WERI-Rb-1 (cell line): Measurements from ENCODE around the gene CD38.

Experiments
- DNase-seq: peaks from one replicate; pipeline ENCODE4 v3.0.0-alpha.2; 2020
- H3K27ac ChIP-seq: fragments of 250-450 bp; sonication (Bioruptor Pico); 2 replicates; pipeline ENCODE4 v1.5.1; 2020; ENCODE audit warnings: mild to moderate bottlenecking, moderate library complexity
- H3K27me3 ChIP-seq: fragments of 250-450 bp; sonication (Bioruptor Pico); 2 replicates; pipeline ENCODE4 v1.5.1; 2021; ENCODE audit warnings: mild to moderate bottlenecking, low read depth, moderate library complexity; ENCODE audit not compliant: insufficient read depth, severe bottlenecking
- H3K36me3 ChIP-seq: fragments of 250-450 bp; sonication (Bioruptor Pico); 2 replicates; pipeline ENCODE4 v1.5.1; 2020; ENCODE audit warnings: mild to moderate bottlenecking, moderate library complexity
- H3K4me3 ChIP-seq: 2 replicates; pipeline ENCODE4 v1.5.1; 2011; ENCODE audit warnings: low read depth, mild to moderate bottlenecking, control low read depth, low read length
- H3K9me3 ChIP-seq: fragments of 250-450 bp; sonication (Bioruptor Pico); 2 replicates; pipeline ENCODE4 v1.5.1; 2021; ENCODE audit warnings: mild to moderate bottlenecking, moderate library complexity; ENCODE audit not compliant: severe bottlenecking
- CTCF ChIP-seq: IDR thresholded peaks from 2 replicates; pipeline ENCODE4 v1.5.1; 2011; ENCODE audit warnings: low read depth, mild to moderate bottlenecking, control low read depth, inconsistent platforms, low read length

CD38 gene

GRCh38 chr4:15894393-15894792 is 116.3 kb downstream of the CD38 start:
- no peaks in the 10 kb centered on the region for H3K36me3 ChIP-seq
- H3K27me3 ChIP-seq = no peaks in the 10 kb centered on the region
- H3K9me3 ChIP-seq = no peaks in the 10 kb centered on the region
- no peak for TF ChIP-seq CTCF
- no peak overlapping the region for H3K4me3 ChIP-seq
- no peak overlapping the region for H3K27ac ChIP-seq
- DNase-seq = no peak

GRCh38 chr4:15894921-15895916 is 117.1 kb downstream of the CD38 start:
- no peak for TF ChIP-seq CTCF
- Histone ChIP-seq H3K4me3 (no peak overlapping the region), H3K27ac (no peak overlapping the region), H3K36me3 (no peaks in the 10 kb centered on the region), H3K27me3 (no peaks in the 10 kb centered on the region), H3K9me3 (no peaks in the 10 kb centered on the region)
- peak; percentile 16 for DNase-seq

GRCh38 chr4:15897577-15897976 is 119.4 kb downstream of the CD38 start:
- Histone ChIP-seq H3K9me3 (no peaks in the 10 kb centered on the region), H3K36me3 (no peaks in the 10 kb centered on the region), H3K4me3 (no peak overlapping the region), H3K27me3 (no peaks in the 10 kb centered on the region), H3K27ac (no peak overlapping the region)
- TF ChIP-seq CTCF = no peak
- DNase-seq = no peak

- DNase-seq = no peak
- TF ChIP-seq CTCF = no peak
- no peaks in the 10 kb centered on the region for H3K9me3 ChIP-seq
- no peak overlapping the region for H3K27ac ChIP-seq
- no peaks in the 10 kb centered on the region for H3K36me3 ChIP-seq
- H3K27me3 ChIP-seq = no peaks in the 10 kb centered on the region
- H3K4me3 ChIP-seq = no peak overlapping the region
These were observed 120.8 kb downstream of the CD38 start for GRCh38 chr4:15898902-15899301.

- Histone ChIP-seq H3K36me3 (no peaks in the 10 kb centered on the region), H3K27ac (no peak overlapping the region), H3K4me3 (no peak overlapping the region), H3K27me3 (no peaks in the 10 kb centered on the region), H3K9me3 (no peaks in the 10 kb centered on the region)
- TF ChIP-seq CTCF = no peak
- DNase-seq = no peak
These were observed 121.4 kb downstream of the CD38 start for GRCh38 chr4:15899511-15899910.
